ENCODE results near the gene C1QC. TPM values are rescaled to one million over a fixed set of nuclear protein-coding genes. Genes with fewer than 3 reads are reported as not detected.
"Not testable (repeated sequence)": the region's sequence is repeated elsewhere in the genome, so short reads cannot be mapped to it uniquely, and the experiment has no call there.

C1QC gene
- total RNA-seq, 1 experiment from 2014 or later: not detected

DNA sequence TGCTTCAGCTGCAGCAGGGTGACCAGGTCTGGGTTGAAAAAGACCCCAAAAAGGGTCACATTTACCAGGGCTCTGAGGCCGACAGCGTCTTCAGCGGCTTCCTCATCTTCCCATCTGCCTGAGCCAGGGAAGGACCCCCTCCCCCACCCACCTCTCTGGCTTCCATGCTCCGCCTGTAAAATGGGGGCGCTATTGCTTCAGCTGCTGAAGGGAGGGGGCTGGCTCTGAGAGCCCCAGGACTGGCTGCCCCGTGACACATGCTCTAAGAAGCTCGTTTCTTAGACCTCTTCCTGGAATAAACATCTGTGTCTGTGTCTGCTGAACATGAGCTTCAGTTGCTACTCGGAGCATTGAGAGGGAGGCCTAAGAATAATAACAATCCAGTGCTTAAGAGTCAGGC, 4.1 kb upstream of the C1QC start:
- in situ Hi-C loops (cut with HindIII; ENCODE audit: low pct_unique_long_range_greater_than_20kb, low sequenced_read_pairs): no loop called here
- no peak for DNase-seq (ENCODE audit: low read depth)

DNA sequence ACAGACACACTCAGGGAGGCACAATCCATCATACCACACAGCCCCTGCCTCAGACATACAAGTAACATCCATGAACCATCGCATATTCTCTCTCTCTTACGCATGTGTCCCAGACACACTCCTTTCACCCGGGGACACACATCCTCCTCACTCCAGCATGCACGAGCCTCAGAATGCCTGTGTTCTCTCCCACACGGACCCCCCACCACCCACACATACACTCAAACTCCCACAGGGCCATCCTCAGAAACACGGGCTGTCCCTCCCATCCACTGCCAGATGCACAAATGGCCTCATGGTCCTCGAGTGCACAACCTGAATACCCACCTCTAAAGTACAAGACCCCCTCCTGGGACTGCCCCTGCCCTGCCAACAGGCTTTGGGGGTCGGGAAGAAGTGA, 2.2 kb upstream of the C1QC start:
- no peak for DNase-seq (ENCODE audit: low read depth)
- in situ Hi-C loops (cut with HindIII; ENCODE audit: low pct_unique_long_range_greater_than_20kb, low sequenced_read_pairs): no loop called here

DNA sequence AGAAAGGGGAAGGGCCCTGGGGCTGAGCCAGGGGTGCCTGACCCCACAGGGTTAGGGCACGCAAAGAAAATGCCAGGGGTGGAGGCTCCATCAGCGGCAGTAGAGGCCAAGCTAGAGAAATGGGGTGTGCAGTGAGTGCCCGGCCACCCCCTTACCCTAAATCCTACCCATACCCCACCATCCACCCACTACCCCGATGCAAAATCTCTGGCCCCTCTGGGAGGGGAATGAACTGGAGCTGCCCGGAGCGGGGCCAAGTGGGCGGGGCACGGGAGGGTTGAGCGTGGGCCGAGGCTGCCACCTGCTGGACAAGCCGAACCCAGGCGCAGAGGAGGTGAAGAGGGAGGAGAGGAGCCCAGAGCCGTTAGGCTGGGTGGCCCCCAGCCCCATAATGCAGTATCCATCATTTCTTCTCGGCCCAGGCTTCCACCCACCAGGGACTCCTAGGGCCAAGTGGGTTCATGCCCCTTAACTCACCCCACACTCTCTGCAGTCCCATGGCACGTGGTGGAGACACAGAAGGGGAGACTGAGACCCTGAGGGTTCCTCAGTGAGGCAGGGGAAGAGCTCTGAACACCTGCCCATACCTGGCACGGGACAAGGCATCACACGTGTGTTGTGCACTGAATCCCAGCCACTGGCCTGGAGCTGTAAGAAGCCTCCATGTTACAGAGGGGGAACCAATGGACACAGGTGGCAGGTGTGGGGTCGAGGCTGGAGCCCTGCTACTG, 1.4 kb upstream of the C1QC start:
- in situ Hi-C loops (cut with HindIII; ENCODE audit: low pct_unique_long_range_greater_than_20kb, low sequenced_read_pairs): no loop called here
- peak; percentile 38 for DNase-seq (ENCODE audit: low read depth)

DNA sequence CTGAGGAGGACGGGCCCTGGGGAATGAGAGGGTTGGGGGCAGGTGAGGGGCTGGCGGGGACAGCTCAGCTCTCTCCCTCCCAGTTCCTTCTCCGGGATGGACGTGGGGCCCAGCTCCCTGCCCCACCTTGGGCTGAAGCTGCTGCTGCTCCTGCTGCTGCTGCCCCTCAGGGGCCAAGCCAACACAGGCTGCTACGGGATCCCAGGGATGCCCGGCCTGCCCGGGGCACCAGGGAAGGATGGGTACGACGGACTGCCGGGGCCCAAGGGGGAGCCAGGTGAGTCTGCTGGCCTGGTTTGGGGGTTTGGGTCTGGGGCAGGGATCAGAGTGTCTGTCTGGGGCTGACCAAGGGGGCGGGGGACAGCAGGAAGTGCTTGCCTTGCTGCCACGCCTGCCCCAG, 495 bp downstream of the C1QC start:
- no peak for DNase-seq (ENCODE audit: low read depth)
- in situ Hi-C loops (cut with HindIII; ENCODE audit: low pct_unique_long_range_greater_than_20kb, low sequenced_read_pairs): no loop called here

DNA sequence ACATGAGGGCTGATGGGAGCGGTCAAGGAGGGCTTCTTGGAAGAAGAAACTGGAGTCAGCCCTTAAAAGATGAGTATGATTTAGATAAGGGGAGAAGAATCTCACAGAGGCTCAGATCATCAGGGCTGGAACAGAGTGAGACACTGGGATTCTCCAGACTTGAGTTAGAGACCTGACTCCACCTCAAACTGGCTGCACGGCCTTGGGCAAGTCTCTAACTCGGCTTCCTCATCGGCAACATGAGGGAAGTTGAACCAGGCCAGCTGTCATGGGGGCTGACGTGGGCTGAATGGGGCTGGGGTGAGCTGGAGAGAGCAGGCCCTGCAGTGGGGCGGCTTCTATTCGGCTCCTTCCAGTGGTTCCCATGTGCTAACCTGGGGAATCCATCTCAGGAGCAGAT, 2.5 kb downstream of the C1QC start:
- in situ Hi-C loops (cut with HindIII; ENCODE audit: low pct_unique_long_range_greater_than_20kb, low sequenced_read_pairs): no loop called here
- no peak for DNase-seq (ENCODE audit: low read depth)

DNA sequence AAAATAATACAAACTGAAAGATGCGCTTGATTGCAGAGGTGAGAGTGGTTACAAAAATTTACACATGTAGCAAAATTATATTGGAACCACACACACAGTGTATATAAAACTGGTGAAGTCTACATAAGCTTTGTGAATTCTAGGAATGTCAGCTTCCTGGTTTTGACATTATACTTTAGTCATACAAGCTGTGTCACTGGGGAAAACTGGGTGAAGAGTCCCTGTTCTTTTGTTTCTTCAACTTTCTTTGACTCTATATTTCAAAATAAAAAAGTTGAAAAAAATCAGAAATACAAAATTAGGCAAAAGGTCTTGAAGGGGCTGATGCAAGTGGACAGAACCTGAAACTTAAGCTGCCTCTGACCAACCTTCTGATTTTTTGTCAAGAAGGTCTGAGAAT, 3.0 kb downstream of the C1QC start:
- DNase-seq (ENCODE audit: low read depth): no peak
- in situ Hi-C loops (cut with HindIII; ENCODE audit: low pct_unique_long_range_greater_than_20kb, low sequenced_read_pairs): no loop called here

DNA sequence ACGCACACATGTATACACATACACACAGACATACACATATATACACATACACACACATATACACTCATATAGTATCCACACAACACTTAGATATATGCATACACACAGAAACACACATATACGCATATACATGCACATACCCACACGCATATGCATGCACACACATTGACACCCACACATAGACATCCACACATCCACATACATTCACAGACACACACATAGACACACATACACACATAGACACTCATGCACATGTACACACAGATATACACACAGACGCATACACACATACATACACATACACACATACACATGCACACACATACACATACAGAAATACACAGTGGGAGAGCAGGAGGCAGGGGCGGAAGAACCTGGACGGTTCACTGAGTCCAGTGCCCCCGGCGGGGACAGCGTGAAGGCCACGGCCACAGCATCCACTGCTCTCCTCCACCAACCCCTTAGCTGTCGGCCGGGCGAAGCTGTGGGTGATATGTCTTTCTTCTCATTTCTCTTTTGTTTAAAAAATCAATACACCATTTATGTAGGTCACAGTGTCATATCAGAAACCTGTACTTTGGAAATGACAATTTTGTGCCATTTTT, 6.8 kb downstream of the C1QC start:
- in situ Hi-C loops (cut with HindIII; ENCODE audit: low pct_unique_long_range_greater_than_20kb, low sequenced_read_pairs): no loop called here
- DNase-seq (ENCODE audit: low read depth): no peak

DNA sequence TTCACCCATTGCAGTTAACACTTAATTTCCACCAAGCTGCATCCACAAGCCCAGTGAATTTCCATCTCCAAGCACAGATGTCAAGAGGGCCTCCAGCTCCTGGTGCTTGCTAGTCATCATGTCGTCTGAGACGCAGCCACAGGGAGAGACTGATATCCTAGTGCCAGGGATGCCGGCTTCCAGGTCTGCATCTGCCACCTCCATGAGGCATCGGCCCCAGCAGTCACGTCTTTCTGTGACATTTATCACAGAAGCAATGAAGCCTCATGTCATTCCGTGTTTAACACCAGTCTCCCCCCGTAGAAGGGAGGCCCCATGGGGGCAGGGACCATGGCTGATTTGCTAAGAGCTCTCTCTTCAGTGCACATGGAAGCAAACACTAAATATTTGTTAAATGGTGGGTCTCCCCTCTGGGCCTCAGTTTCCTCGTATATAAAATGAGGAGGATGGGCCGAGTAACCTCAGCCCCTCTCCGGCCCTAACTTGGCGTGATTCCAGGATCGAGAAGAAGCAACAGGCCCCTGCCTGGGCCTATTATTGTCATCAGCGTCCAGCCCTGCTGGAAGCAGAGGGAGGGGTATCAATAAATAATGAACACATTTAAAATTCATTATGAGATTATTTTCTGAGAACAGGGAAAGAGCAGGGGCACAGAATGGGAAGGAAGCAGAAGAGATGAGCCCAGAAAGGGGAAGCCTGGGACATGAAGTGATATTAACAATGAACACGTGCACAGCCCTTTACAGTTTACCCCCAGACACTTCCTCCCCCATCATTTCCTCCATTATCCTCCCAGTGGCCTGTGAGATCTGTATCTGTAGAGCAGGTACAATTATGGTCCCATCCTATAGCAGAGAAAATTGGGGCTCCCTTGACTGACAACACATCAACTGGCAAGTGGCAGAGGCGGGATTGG, 8.8 kb downstream of the C1QC start:
- no peak for DNase-seq (ENCODE audit: low read depth)
- in situ Hi-C loops (cut with HindIII; ENCODE audit: low pct_unique_long_range_greater_than_20kb, low sequenced_read_pairs): no loop called here

DNA sequence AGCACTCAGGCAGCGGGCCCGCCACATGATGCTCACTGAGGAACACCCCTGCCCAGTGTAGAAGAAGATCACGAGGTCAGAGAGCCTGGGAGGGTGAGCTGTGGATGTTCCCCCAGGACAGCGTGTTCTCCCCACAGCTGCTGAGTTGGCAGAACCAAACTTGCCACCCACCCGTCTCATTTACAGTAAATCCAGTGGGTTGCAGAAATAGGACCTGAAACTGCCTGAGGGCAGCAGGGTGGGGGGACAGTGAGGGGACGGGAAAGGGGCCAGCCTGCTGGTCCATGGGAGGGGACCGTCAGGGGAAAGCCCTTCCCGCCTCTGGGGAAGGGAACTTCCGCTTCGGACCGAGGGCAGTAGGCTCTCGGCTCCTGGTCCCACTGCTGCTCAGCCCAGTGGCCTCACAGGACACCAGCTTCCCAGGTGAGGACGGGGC, 9.5 kb downstream of the C1QC start, which contains the start of gene C1QB:
Gene C1QB, plus strand, starts transcription at position 356 of the 436 bp plus-strand sequence. CDS start 6,227 bp downstream, outside the sequence.
- no peak for DNase-seq (ENCODE audit: low read depth)
- in situ Hi-C loops (cut with HindIII; ENCODE audit: low pct_unique_long_range_greater_than_20kb, low sequenced_read_pairs): no loop called here

DNA sequence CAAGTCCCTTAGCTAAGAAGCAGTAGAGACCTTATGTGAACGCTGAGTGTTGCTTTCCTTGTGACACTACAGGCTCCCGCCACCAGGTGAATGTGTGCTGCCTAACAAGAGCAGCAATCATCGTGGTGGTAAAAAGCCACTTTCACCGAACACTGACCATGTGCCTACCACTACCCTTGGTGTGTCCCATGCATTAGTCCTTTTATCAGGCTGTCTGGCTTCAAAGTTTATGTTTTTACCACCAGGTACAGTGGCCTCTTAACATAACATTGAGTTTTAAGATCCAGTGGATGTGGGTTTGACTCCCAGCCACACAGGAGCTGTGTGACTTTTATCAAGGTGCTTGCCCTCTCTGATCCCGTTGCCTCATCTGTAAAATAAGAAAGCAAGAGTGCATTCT, 11.3 kb downstream of the C1QC start:
- DNase-seq (ENCODE audit: low read depth): no peak
- in situ Hi-C loops (cut with HindIII; ENCODE audit: low pct_unique_long_range_greater_than_20kb, low sequenced_read_pairs): no loop called here

DNA sequence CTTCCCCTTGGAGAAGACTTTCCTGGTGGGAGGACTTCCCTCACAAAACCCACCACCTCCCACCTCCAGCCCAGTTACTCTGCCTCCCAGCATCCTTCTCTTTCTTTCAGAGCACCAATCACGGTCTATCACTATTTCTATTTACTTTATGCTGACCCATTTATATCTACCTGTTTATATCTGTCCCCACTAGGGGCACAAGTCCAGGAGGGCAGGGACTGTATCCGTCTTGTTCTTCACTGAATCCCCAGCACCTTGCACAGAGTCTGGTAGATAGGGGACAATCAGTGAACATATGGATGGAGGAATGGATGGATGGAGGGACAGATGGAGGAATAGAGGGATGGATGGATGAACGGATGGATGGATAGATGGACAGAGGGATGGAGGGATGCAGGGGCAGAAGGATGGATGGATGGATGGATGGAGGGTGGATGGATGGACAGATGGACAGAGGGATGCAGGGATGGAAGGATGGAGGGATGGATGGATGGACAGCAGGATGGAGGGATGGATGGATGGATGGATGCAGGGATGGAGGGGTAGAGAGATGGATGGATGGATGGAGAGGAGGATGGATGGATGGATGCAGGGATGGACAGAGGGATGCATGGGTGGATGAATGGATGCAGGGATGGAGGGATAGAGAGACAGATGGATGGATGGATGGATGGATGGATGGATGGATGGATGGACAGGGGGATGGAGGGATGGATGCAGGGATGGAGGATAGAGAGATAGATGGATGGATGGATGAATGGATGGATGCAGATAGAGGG, 15.1 kb downstream of the C1QC start:
- no peak for DNase-seq (ENCODE audit: low read depth)
- in situ Hi-C loops (cut with HindIII; ENCODE audit: low pct_unique_long_range_greater_than_20kb, low sequenced_read_pairs): no loop called here

DNA sequence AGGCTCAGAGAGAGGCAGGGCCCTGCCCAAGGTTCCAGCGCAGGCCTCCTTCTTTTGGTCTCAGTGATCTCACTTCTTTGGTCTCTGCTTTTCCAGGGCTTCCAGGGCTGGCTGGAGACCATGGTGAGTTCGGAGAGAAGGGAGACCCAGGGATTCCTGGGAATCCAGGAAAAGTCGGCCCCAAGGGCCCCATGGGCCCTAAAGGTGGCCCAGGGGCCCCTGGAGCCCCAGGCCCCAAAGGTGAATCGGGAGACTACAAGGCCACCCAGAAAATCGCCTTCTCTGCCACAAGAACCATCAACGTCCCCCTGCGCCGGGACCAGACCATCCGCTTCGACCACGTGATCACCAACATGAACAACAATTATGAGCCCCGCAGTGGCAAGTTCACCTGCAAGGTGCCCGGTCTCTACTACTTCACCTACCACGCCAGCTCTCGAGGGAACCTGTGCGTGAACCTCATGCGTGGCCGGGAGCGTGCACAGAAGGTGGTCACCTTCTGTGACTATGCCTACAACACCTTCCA, 17.3 kb downstream of the C1QC start:
- in situ Hi-C loops (cut with HindIII; ENCODE audit: low pct_unique_long_range_greater_than_20kb, low sequenced_read_pairs): no loop called here
- no peak for DNase-seq (ENCODE audit: low read depth)

DNA sequence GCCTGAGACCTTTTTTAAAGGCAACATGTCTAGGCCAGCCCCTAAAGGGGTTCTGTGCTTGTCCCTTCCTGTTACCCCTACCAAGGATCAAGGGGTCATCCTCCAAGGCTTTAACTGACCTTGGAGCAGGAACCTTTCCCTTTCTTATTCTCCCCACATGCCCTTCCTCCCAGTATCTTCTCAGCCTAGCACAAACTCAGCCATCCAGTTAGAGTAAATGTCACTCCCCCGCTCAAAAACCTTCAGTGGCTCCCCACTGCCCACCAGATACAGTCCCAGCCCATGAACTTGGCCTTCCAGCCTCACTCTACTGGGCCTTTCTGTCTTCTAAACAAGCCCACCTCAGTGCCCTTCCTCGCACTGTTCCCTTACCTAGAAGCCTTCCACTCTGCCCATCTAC, 18.4 kb downstream of the C1QC start:
- in situ Hi-C loops (cut with HindIII; ENCODE audit: low pct_unique_long_range_greater_than_20kb, low sequenced_read_pairs): no loop called here

DNA sequence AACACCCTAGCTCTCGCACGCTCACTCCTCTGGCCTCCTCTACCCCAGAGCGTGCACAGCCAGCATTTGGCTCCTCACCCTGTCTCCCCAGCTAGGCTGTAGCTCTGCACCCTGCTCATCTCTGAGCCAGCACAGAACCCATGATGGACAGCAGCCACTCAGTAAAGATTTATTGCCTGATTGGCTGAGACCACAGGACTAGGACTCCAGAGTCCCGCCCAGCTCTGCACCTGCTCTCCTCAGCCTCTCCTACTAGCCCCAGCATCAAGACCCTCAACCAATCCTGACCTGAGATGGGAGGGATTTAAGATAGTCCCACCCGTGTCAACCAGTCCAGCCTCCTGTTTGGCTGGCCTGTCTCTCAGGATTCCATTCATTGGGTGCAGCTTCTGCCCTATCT, 18.9 kb downstream of the C1QC start:
- in situ Hi-C loops (cut with HindIII; ENCODE audit: low pct_unique_long_range_greater_than_20kb, low sequenced_read_pairs): no loop called here
- peak; percentile 52 for DNase-seq (ENCODE audit: low read depth)

More for the DNA sequence above, 18.4 kb downstream of the C1QC start:
- no peak for DNase-seq (ENCODE audit: low read depth)

DNA sequence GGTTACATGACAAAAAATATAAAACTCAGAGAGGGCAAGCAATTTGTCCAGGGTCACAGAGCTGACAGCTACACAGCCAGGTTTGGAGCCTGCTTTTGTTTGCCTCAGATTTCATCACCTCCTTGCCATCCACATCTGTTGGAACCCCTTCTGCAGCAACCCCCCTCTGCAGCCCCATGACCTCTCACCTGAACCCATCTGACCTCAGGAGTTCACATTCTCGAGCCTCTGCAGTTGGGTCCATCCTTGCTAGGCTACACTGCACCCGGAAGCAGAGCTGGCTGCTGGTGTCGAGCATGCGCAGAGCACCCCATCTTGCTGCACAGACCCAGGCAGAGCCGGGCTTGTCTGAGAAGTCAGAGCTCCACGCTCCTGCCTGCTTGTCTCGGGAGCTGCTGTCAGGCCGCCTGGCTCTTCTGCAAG, 19.6 kb downstream of the C1QC start:
- no peak for DNase-seq (ENCODE audit: low read depth)
- in situ Hi-C loops (cut with HindIII; ENCODE audit: low pct_unique_long_range_greater_than_20kb, low sequenced_read_pairs): no loop called here

DNA sequence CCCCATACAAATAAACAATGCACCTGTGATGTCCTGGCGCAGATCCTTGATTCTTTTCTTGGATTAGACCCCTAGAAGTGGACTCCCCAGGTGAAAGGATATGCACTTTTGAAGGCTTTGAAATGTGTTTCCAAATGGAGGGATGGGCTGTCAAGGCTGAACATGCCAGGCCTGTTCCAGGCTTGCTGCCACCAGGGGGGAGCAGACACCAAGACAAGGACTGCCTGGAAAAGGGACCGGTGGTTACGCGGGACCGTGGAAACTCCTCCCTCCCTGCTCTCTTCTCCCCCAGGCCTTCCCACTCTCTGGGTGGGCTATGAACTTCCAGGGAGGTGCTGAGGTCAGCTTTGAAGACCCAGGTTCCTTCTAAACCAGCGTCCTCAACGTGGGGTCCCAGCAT, 22.3 kb downstream of the C1QC start:
- in situ Hi-C loops (cut with HindIII; ENCODE audit: low pct_unique_long_range_greater_than_20kb, low sequenced_read_pairs): no loop called here
- DNase-seq (ENCODE audit: low read depth): peak; percentile 18

DNA sequence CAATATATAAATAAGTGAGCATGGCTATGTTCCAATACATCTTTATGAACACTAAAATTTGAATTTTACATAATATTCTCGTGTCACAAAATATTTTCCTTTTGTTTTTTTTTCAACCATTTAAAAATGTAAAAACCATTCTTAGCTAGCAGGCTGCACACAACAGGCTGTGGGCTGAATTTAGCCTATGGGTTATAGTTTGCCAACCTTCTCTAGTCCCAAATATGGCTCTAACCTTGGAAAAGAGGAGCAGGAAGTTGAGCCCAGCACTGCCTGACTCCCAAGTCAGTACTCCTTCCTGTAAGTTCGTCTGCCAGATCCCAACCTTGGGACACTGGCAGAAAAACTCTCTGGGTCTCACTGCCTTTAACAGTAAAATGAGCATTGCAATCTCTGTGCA, 23.0 kb downstream of the C1QC start:
- no peak for DNase-seq (ENCODE audit: low read depth)
- in situ Hi-C loops (cut with HindIII; ENCODE audit: low pct_unique_long_range_greater_than_20kb, low sequenced_read_pairs): no loop called here

DNA sequence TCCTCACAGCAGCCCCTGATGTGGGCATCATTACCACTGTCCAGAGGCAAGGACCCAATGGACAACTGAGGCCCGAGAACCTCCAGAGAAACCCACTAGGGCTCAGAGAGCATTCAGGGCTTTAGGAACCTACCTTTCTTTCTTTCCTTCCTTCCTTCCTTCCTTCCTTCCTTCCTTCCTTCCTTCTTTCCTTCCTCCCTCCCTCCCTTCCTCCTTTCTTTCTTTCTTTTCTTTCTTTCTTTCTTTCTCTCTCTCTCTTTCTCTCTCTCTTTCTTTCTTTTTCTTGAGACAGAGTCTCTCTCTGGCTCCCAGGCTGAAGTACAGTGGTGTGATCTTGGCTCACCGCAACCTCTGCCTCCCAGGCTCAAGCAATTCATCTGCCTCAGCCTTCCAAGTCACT, 25.4 kb downstream of the C1QC start:
- in situ Hi-C loops (cut with HindIII; ENCODE audit: low pct_unique_long_range_greater_than_20kb, low sequenced_read_pairs); DNase-seq (ENCODE audit: low read depth): not testable (repeated sequence)

Data from Caki2 (cell line).